ENCODE data around the gene ANAPC13. TPM values are rescaled to one million over a fixed set of nuclear protein-coding genes. Genes with fewer than 3 reads are reported as not detected.

ANAPC13 gene
- total RNA-seq, 1 experiment from 2014 or later: 35.7 TPM

- ChIA-PET RAD21 (ENCODE audit: low non-redundant PET in 1 of 2, low total read pairs in 2 of 2, uncharacterized antibody in 2 of 2, unreplicated experiment in 2 of 2) (no interaction called here), CTCF (no interaction called here), POLR2A (no interaction called here)
- H3K4me1 ChIP-seq (ENCODE audit: control insufficient read depth in 1 of 2, insufficient read depth in 2 of 2, low read length in 2 of 2): no peaks in the 10 kb centered on the region
- H2AFZ ChIP-seq (ENCODE audit: low read depth, low read length, poor library complexity, severe bottlenecking): no peak overlapping the region
- H3K27ac ChIP-seq (ENCODE audit: low read depth, low read length): no peak overlapping the region
- H3K9me3 ChIP-seq (ENCODE audit: control insufficient read depth in 1 of 2, insufficient read depth in 1 of 2, low read depth in 1 of 2, low read length in 2 of 2): no peaks in the 10 kb centered on the region
- no peaks in the 10 kb centered on the region for H3K79me2 ChIP-seq (ENCODE audit: insufficient read depth, low read length)
- TF ChIP-seq YY1 (IDR thresholded peaks at IDR 0.05; ENCODE audit: extremely low read depth, insufficient replicate concordance, low read depth, low read length) (no peak), CEBPB (IDR thresholded peaks at IDR 0.05; ENCODE audit: low read depth) (no peak), POLR2A (IDR thresholded peaks at IDR 0.05; ENCODE audit: borderline replicate concordance, extremely low read depth, insufficient read depth, insufficient read length) (no peak), SRF (IDR thresholded peaks at IDR 0.05; ENCODE audit: low read depth) (no peak), MAX (IDR thresholded peaks at IDR 0.05) (no peak), SP1 (IDR thresholded peaks at IDR 0.05; ENCODE audit: low read depth) (no peak), FOSL1 (IDR thresholded peaks at IDR 0.05; ENCODE audit: low read depth) (no peak), ATF3 (IDR thresholded peaks at IDR 0.05) (no peak), EZH2phosphoT487 (IDR thresholded peaks at IDR 0.05; ENCODE audit: borderline replicate concordance) (no peak), EZH2 (IDR thresholded peaks at IDR 0.05) (no peak), ZFX (IDR thresholded peaks at IDR 0.05) (no peak), ELF1 (IDR thresholded peaks at IDR 0.05; ENCODE audit: borderline replicate concordance, low read depth) (no peak), RAD21 (IDR thresholded peaks at IDR 0.05; ENCODE audit: low read depth) (no peak), POLR2AphosphoS5 (IDR thresholded peaks at IDR 0.05; ENCODE audit: low read depth, low read length) (no peak), SIN3A (IDR thresholded peaks at IDR 0.05; ENCODE audit: low read depth) (no peak), ZNF274 (IDR thresholded peaks at IDR 0.05; ENCODE audit: low read depth, low read length) (no peak)
- no peaks in the 10 kb centered on the region for H3K27me3 ChIP-seq (ENCODE audit: insufficient read depth, low read length)
- H3K4me2 ChIP-seq (ENCODE audit: low read length): no peak overlapping the region
- intact Hi-C loops (cut with micrococcal nuclease): no loop called here
- H3K4me3 ChIP-seq (replicated peaks in 1 of 2; ENCODE audit: low read depth in 1 of 2, low read length in 2 of 2): no peak overlapping the region
- no peak overlapping the region for H3K9ac ChIP-seq (ENCODE audit: low read length)
- no peaks in the 10 kb centered on the region for H3K9me2 ChIP-seq (ENCODE audit: insufficient read depth)
- H3K36me3 ChIP-seq (ENCODE audit: control insufficient read depth in 1 of 2, insufficient read depth in 2 of 2, low read length in 2 of 2): no peaks in the 10 kb centered on the region
- ATAC-seq (no peak), DNase-seq (ENCODE audit: low read depth, low spot score) (no peak)
- BruUV-seq (replicated peaks): no TSS peak
- H4K20me1 ChIP-seq (ENCODE audit: insufficient read depth): no peaks in the 10 kb centered on the region
Observed at GRCh38 chr3:134441321-134441720, 44.5 kb downstream of the ANAPC13 start.

Measured in HCT116 (cell line).